Measurements from ENCODE around the gene RUFY3. TPM values are rescaled to one million over a fixed set of nuclear protein-coding genes. Genes with fewer than 3 reads are reported as not detected.

RUFY3 gene
- polyA plus RNA-seq, 3 donors, result 11.1 to 37.3 (median 12.5) TPM

DNA sequence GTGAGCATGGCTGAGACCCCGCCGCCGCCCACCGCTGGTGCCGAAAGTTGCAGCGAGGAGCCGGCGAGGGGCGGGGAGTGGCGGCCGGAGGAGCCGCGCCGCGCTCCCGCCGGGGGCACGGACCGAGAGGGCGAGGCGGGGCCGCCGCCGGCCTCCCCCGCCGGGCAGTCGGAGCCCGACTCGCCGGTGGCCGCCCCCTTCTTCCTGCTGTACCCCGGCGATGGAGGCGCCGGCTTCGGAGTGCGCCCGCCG, 16.9 kb upstream of the RUFY3 start:
- Histone ChIP-seq H2AFZ (ENCODE audit: insufficient read depth, low read depth, low read length, poor library complexity, severe bottlenecking) (peak overlapping the region; percentile 88), H3K4me1 (ENCODE audit: control insufficient read depth in 1 of 2, insufficient read depth in 2 of 2, low read length in 2 of 2) (peaks cover 17 to 30% of the 10 kb centered on the region in 2 donors), H3K27me3 (ENCODE audit: control insufficient read depth in 2 of 2, insufficient read depth in 2 of 2, low read length in 2 of 2) (no peaks in the 10 kb centered on the region), H3K27ac (ENCODE audit: low read depth in 1 of 2, low read length in 2 of 2) (peak overlapping the region; percentile 63 to 80), H4K20me1 (ENCODE audit: insufficient read depth, low read length) (no peaks in the 10 kb centered on the region), H3K9ac (ENCODE audit: insufficient read depth, low read length, poor library complexity, severe bottlenecking) (peak overlapping the region; percentile 87), H3K4me2 (replicated peaks; ENCODE audit: extremely low read depth, low read length, poor library complexity, severe bottlenecking) (peak overlapping the region; percentile 81), H3K4me3 (replicated peaks in 1 of 3; ENCODE audit: low read depth in 2 of 3, low read length in 3 of 3) (peak overlapping the region; percentile 62 to 81 (median 66)), H3K9me3 (replicated peaks in 1 of 2; ENCODE audit: control insufficient read depth in 1 of 2, insufficient read depth in 1 of 2, low read length in 2 of 2) (no peaks in the 10 kb centered on the region), H3K36me3 (replicated peaks in 1 of 2; ENCODE audit: control insufficient read depth in 1 of 2, insufficient read depth in 2 of 2, low read length in 2 of 2) (no peaks in the 10 kb centered on the region), H3K79me2 (ENCODE audit: insufficient read depth, low read length) (peaks cover 42% of the 10 kb centered on the region)
- Mint-ChIP-seq H3K36me3 (peaks cover 0 to 4% of the 10 kb centered on the region in 2 donors), H3K27me3 (ENCODE audit: low read depth in 3 of 3) (no peaks in the 10 kb centered on the region), H3K27ac (no peak overlapping the region), H3K4me1 (peaks cover 31% of the 10 kb centered on the region), H3K9me3 (no peaks in the 10 kb centered on the region), H3K4me3 (peak overlapping the region; percentile 89 to 92)
- intact Hi-C loops (cut with micrococcal nuclease), result loop anchor here (2.0 to 10.0 kb wide), 4 partner anchors 16 to 67 kb away; partner anchors contain the start of gene UTP3 (in 1 of the 2)
- WGBS (ENCODE audit: insufficient coverage), result under 1% methylated on average over 39 of the region's 39 CpGs
- no peak for TF ChIP-seq CTCF (IDR thresholded peaks at IDR 0.05)
- no peak for DNase-seq

- H3K79me2 ChIP-seq (ENCODE audit: insufficient read depth, low read length), result peaks cover 48% of the 10 kb centered on the region
- peak overlapping the region; percentile 88 for H2AFZ ChIP-seq (ENCODE audit: insufficient read depth, low read depth, low read length, poor library complexity, severe bottlenecking)
- H3K36me3 ChIP-seq (replicated peaks in 1 of 2; ENCODE audit: control insufficient read depth in 1 of 2, insufficient read depth in 2 of 2, low read length in 2 of 2), result no peaks in the 10 kb centered on the region
- H3K36me3 Mint-ChIP-seq, result peaks cover 0 to 4% of the 10 kb centered on the region in 2 donors
- peaks cover 17 to 30% of the 10 kb centered on the region in 2 donors for H3K4me1 ChIP-seq (ENCODE audit: control insufficient read depth in 1 of 2, insufficient read depth in 2 of 2, low read length in 2 of 2)
- peak overlapping the region; percentile 93 to 95 for H3K4me3 Mint-ChIP-seq
- peak overlapping the region; percentile 63 to 80 for H3K27ac ChIP-seq (ENCODE audit: low read depth in 1 of 2, low read length in 2 of 2)
- H4K20me1 ChIP-seq (ENCODE audit: insufficient read depth, low read length), result no peaks in the 10 kb centered on the region
- peak overlapping the region; percentile 80 to 93 (median 89) for H3K27ac Mint-ChIP-seq
- DNase-seq, result peak; percentile 42 to 65 (median 58)
- H3K9me3 Mint-ChIP-seq, result no peaks in the 10 kb centered on the region
- intact Hi-C loops (cut with micrococcal nuclease), result loop anchor here (2.0 to 10.0 kb wide), 3 partner anchors 17 to 67 kb away; partner anchors contain the start of gene UTP3 (in 1 of the 2)
- no peaks in the 10 kb centered on the region for H3K27me3 Mint-ChIP-seq (ENCODE audit: low read depth in 3 of 3)
- peak overlapping the region; percentile 62 to 81 (median 66) for H3K4me3 ChIP-seq (replicated peaks in 1 of 3; ENCODE audit: low read depth in 2 of 3, low read length in 3 of 3)
- under 1% methylated on average over 86 of the region's 86 CpGs for WGBS (ENCODE audit: insufficient coverage)
- H3K9ac ChIP-seq (ENCODE audit: insufficient read depth, low read length, poor library complexity, severe bottlenecking), result peak overlapping the region; percentile 87
- no peaks in the 10 kb centered on the region for H3K27me3 ChIP-seq (ENCODE audit: control insufficient read depth in 2 of 2, insufficient read depth in 2 of 2, low read length in 2 of 2)
- H3K9me3 ChIP-seq (replicated peaks in 1 of 2; ENCODE audit: control insufficient read depth in 1 of 2, insufficient read depth in 1 of 2, low read length in 2 of 2), result no peaks in the 10 kb centered on the region
- H3K4me2 ChIP-seq (replicated peaks; ENCODE audit: extremely low read depth, low read length, poor library complexity, severe bottlenecking), result peak overlapping the region; percentile 81
- H3K4me1 Mint-ChIP-seq, result peaks cover 32% of the 10 kb centered on the region
- no peak for TF ChIP-seq CTCF (IDR thresholded peaks at IDR 0.05)
These were observed 16.4 kb upstream of the RUFY3 start for GRCh38 chr4:70705183-70706043.

All from CD14-positive monocyte (primary cell).